NCI-H1694 (cell line): ENCODE measurements around the gene USP40.

Experiments used
- DNase-seq: peaks from one replicate; lab custom pipeline; 2025; lab: John Stamatoyannopoulos, UW

The USP40 gene

DNA sequence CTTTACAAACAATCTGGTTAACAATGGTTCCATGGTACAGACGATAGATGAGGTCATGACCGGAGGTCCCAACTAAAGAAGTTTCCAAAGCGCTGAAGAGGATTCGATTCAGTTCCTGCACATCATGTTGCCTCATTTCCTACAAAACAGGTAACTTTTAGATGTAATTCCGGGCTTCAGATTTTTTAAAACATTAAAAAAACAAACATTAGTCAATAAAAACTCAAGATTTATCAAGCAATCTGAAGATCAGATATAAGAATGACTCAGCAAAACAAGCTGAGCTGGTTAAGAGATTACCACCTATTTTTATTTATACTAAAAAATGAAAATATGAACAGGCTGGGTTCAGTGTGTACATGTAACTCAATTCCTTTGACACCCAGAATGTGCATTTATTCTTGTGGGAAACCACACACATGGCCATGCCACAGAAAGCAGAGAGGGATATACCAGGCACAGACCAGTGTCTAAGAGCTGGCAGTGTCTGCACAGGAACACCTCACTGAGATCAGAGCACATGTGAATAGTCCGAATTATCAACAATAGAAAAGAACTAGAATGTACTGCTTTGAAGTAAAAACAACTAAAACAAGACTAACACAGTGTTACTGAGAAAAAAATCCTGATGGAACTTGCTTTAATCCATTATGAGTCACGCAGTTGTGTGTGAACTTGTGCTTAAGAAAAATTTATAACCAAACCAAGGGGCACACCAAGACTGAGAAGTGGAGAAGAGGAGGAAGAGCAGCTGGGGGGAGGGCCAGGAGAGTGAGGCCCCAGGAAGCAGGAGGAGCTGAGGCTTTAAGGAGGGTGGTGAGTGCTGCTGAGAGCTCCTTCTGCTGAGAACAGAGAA, 9.5 kb downstream of the USP40 start:
- DNase-seq: no peak

DNA sequence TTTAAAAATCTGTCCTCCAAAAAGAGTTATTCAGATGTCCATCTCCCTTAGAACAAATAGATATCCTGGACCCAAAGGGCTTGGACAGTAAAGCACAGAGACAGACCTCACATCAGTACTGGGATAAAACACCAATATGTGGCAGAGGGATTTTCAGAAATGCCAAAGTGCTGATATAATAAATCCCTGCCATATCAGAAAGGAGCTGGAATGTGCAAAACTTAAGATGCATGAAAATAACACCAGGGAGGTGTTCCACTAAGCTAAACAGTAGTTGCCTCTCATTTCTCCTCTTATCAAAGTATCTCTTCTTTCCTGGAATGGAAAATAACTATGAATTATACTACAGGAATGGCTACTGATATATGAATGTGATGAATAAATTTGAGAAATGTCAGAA, 13.2 kb downstream of the USP40 start:
- DNase-seq: no peak

DNA sequence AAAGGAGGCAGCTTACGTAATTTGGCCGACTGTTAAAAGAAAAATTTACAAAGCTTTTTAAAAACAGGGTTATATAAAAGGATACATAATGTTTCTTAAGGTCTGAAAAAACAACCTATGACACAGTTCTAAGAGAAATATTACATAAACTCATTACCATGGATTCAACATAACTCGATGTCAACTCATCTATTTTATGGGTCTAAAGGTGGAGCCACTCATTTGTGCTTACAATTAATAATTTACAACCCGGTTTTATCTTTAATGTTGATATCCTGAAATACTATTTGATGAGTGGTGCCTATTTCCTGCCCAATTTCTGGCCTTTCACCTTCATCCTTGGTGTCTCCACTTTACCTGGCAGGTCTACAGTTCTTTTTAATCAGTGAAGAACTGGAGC, 15.1 kb downstream of the USP40 start:
- no peak for DNase-seq

DNA sequence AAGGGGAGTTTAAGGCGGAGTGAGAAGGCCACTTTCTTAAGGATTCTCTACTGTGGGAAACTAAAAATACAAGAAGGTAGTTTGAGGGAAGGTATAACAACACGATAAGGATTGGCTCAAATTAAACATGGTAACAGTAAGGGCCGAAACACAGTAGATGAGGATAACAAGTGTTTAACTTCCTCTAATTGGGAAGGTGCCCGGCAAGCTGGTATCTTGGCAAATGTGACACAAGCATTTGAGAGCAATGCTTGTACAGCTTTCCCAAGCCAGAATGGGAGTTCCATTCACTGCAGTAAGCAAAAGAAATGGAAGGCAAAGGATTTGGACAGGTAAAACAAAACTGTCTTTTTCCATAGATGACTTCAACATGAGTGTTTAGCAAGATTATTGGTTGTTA, 19.8 kb downstream of the USP40 start:
- DNase-seq: no peak

DNA sequence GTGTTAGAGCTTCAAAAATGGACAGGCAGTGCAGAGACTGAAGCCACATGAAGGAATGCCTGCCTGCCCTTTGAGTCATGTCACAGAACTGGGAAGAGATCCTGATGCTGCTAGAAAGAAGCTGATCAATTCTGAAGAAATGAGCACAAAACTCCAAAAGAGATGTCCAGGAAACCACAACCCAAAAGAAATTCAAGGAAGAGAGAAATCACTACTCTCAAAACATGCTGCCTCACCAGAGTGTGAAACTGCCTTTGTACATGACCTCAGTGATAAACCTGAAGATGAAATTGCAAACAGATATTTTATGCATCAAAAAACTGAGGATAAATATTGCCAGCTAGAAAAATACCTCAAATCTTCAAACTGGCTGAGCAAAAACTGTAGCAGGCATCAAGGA, 20.5 kb downstream of the USP40 start:
- DNase-seq: no peak

DNA sequence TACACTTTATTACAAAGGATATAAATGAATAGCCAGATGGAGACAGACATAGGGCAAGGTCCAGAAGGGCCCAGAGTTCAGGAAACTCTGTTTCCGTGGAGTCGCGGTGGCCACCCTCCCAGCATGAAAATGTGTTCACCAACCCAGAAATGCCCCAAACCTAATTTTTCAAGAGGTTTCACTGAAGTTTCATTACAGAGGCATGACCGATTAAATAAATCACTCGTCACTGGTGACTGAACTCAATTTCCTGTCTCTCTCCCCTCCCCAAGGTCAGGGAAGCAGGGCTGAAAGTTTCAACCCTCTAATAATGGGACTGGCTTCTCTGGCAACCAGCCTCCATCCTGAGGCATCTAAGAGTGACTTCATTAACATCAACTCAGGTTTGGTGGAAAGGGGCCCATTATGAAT, 22.4 kb downstream of the USP40 start:
- DNase-seq: no peak

DNA sequence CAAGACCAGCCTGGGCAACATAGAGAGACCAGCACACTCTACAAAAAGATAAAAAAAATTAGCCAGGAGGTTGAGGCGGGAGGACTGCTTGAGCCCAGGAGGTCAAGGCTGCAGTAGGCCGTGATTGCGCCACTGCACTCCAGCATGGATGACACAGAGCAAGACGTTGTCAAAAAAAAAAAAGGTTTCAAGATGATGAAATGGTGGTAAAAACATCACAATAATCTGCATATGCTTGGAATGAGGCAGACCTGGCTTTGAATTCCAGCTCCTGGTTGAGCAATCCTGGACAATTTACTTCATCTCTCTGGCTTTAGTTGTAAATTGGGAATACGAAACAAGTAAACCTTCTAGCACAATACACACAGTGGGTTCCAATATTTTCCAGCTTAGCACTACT, 24.1 kb downstream of the USP40 start:
- no peak for DNase-seq

DNA sequence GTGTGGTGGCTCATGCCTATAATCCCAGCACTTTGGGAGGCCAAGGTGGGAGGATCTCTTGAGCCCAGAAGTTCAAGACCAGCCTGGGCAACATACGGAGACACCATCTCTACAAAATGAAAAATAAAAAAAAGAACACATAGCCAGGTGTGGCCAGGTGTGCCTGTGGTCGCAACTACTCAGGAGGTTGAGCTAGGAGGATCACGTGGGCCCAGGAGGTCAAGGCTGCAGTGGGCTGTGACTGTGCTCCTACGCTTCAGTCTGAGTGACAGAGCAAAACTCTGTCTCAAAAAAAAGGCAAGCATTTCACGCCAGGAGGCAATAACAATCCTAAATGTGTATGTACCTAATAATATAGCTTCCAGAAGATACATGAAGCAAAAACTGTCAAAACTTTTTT, 27.8 kb downstream of the USP40 start:
- DNase-seq: no peak

DNA sequence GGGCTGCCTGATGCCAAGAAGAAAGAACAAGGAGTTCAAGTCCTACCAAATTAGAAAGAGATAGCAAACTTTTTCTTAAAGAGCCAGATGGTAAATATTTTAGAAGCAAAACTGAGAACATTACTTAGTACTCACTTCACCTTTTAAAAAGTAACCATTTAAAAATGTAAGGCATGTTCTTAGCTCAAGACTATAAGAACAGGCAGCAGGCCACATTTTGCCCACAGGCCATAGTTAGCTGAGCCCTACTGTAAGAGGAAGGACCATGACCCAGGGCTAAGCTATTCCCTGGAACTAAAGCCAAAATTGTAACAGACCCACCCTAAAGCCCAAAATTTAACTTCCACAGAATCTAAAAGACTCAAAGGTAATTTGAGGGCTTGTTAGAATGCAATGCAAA, 31.3 kb downstream of the USP40 start:
- DNase-seq: no peak

DNA sequence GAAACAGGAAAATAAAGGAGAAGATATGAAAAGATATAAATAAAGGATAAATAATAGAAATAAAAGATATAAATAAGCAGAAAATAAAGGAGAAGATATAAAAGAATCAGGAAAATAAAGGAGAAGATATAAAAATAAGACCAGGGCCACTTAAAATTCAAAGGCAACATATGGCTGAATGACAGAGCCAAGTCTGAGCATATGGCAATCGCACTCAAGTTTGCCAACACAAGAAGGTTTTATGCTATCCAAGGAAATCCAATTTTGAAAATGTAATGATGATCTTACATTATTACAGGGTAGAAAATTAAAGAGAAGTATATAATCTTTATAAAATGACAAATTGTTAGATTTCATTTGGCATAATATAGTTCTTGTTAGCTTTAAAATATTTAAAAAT, 33.6 kb downstream of the USP40 start:
- peak; percentile 8 for DNase-seq

DNA sequence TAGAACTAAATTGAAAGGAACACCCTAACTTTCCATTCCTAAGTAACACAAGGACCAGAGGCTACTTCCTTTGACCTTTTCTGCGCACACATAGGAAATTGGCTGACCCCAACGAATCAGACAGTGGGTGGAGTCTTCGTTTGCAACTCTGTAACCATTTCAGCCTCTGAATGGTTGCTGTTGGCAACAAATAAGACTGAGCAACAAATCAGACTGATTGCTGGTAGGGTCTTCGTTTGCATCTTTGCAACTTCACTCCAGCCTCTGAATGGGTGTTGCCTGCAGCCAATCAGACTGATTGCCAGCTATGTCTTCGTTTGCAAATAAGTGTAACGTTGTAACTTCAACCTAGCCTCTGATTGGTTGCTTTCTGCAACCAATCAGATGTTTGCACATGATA, 34.6 kb downstream of the USP40 start:
- DNase-seq: no peak

DNA sequence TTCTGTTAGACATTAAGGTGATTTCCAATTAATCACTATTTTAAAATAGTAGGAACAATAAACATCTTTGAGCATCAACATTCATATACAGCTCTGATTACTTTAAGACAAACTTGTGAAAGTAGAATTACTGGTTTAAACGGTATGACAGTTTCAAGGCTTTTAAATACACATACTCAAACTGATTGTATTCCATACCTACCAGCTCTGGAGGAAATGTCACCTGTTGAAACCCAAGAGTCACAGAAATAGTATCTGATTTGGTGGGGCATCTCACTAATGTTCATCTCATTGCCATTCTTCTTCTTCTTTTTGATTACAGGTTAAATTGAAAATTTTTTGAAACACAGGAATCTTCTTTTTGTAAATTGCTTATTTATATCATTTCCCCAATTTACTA, 36.2 kb downstream of the USP40 start:
- DNase-seq: no peak

DNA sequence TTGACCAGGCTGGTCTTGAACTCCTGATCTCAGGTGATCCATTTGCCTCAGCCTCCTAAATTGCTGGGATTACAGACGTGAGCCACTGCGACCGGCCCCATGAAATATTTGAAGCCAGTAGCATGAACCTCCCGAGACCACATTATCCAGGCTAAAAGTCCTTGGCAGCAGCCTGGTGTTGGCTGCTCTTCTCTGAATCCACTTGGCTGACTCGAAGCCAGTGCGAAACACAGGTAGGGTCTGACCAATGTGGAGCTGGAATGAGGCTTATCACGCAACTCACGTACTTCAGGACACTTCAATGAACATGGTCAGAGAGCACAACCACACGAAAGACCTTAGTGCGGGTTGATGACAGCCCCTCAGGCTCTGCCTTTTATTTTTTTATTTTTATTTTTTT, 38.4 kb downstream of the USP40 start:
- DNase-seq: no peak

DNA sequence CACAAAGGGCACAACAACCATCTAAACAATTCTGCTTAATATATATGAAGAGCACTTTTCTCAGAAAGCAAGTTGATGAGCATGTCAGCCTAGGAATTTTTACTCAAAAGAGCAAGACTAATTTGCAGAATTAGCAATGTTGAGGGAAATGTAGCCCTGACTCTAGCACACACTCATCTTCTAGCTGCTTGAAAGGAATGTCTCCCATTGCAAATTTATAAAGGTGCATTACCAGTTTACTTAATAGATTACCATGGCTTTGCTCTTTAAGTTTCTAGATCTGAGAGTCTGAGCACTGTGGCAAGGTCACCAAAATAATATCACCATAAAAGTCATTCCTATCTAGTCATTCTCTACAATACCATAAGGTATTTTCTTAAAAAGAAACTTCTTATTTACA, 40.8 kb downstream of the USP40 start:
- DNase-seq: no peak

DNA sequence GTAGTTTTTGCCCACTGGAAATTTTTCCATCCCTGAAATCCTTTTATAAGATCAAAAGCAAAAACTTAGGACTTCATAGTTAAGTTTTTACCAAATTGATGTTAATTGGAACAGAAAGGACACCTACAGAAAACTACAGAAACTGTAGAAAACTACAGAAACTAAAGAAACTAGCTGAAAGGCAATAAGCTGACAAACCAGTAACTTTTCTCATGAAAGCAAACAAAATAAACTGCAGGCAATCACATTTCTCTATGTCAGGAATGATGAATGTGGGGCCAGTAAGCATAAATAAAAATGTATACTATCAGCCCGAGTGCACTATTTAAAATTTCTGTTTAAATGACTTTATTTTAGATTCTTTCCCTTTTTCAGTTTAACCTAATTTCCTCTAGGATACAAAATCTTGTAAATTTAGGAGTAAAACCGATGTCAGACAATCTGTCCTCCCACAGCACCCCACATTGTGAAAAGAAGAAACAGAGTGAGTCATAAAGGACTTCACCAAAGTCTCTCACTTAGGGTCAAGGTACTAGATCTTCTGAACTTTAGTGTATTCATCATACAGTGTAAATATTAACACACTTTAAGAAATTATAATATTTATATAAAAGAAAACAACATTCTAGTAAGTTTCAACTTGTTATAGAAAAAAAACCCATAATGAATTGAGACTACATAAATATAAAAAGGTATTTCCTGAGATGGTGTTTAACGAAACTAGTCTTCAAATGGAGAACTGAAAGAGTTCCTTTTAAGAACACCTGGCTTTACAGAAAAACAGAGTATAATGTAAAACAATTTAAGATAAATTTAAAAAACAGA, 46.6 kb downstream of the USP40 start:
- DNase-seq: no peak

DNA sequence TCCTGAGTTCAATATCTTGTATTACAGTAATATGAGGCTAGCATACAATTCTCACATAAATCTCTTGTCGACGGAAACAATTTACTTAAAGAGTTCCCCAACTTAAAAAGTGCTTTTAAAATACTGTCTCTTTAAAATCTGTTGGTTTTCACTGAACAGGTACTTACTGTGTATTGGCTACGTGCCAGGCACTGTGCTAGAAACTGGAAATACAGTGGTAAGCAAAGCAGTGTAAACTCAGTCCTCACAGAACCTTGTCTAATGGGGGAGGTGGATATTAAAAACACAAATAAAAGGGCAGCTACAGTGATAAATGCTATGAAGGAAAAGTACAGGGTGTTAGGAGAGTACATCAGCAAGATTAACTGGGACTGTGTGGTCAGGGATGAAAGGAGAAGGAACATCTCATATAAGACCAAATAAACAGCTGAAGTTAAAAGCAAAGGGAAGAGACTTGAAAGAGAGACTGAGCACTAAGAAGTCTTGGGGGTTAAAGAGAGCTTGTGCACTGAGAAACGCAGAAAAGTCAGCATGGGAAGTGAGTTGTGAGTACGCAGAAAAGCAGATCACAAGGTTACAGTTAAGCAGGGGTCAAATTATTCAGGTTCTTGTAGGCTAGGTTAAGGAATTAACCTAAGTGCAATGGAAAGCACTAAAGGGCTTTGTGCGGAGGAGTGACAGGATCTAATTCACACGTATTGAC, 52.5 kb downstream of the USP40 start:
- DNase-seq: no peak

DNA sequence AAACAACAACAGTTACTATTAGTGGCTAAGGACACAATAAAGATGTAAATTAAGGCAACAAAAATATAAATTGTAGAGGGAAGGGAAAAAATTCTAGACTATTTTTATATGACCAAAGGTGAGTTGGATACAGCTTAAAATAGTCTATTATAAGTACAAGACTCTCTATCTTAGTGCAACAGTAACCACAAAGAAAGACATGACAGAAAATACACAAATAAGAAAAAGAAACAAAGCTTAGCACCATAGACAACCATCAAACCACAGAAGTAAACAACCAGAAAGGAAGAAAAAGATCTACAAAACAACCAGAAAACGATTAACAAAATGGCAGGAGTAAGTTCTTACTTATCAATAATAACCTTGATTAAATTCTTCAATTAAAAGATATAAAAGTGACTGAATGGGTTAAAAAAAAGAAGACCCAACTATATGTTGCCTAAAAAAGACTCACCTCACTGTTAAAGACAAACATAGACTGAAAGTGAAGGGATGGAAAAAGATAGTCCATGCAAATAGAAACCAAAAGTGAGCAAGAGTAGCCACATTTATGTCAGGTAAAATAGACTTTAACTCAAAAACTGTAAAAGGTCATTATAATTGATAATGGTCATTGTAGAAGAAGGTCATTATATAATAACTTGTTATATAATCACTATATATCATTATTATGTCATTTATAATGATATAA, 62.5 kb downstream of the USP40 start:
- DNase-seq: no peak

DNA sequence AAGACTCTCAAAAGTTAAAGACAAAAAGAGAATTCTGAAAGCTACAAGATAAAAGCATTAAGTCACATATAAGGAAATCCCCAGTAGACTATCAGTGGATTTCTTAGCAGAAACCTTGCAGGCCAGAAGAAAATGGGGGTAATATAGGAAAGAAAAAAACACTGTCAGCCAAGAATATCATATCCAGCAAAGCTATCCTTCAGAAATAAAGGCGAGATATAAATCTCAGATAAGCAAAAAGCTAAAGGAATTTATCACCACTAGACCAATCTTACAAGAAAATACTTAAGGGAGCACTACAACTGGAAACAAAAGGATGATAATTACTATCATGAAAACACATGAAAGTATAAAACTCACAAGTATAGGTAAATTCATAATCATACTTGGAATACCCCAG, 63.1 kb downstream of the USP40 start:
- DNase-seq: no peak

DNA sequence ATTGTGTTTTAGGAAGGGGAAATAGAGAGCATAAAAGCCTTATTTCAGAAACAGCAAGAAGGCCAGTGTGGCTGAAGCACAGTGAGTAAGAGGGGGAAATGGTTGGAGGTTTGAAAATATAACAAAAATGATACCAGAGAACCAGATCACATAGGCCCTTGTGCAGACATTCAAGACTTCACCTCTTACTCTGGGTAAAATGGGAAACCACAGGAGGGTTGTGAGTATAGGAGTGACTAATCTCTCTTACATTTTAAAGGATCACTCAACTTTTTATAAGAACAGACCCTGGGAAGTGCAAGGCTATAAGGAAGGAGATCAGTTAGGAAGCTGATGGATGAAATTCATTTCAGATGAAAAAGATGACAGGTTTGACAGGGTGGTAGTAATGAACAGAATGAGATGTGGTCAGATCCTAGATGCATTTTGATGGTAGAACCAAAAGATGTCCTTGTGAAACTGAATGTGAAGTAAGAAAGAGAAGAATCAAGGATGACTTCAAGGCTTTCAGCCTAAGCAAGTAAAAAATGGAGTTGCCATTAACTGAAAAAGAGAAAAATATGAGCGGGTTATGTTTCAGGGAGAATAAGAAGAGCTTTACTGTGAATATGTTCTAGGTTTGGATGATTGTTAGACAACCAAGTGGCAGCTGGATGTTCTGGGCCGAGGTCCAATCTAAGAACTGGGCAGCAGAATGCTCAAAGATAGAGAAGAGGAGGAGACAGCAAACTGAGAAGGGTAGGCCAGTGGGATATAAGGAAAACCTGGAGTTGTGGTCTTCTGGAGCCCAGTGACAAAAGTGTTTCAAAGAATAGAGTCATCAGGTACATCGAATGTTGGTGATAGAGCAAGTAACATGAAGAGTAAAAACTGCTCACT, 65.1 kb downstream of the USP40 start:
- DNase-seq: no peak

DNA sequence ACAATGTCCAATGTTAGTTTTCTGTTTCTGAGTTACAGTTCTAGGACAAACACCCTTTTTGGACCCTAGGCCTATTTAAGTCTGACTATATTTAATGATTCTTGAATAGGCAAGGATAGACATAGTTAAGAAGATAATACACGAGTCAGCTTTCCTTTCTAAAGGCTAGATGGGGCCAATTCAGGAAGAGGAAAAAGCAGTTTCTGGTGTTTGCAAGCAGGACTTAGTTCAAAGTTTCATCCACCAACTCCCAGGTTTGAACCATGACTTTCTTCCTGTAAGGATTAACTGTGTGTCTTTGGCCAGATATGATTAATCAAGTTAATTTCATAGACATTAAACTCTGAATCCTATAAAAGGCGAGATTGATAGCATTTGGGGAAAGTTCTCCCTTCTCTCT, 66.7 kb downstream of the USP40 start:
- DNase-seq: no peak

DNA sequence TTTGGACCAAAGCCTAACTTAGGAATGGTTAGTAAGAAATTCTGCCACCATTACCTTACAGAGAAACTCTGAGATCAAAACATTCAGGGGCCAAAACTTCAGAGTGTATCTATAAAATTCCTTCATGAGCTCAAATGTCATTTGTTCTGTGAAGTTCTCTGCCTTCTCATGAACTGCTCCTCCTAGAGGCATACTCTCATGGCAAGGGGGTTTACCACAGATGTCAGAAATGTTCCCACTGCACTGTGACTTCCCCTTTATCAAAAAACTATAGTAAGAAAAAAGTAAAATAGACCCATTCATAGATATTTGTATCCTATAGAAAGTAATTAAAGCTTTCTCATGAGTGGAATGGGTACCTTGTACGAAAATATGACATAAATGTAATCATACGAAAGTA, 68.5 kb downstream of the USP40 start:
- no peak for DNase-seq
